Activated CD8-positive, alpha-beta memory T cell treated with anti-CD3 and anti-CD28 coated beads, Interleukin-2, amount 10 ng/mL, durations not matched to agents 7 days and 5 days (primary cell): ENCODE measurements around the gene TNS3. TPM values are rescaled to one million over a fixed set of nuclear protein-coding genes. Genes with fewer than 3 reads are reported as not detected.

ENCODE experiments used
- ATAC-seq: fragments of 150-1000 bp; cut with Tn5 transposase; one replicate; pipeline ENCODE4 v1.10.0; 2021; ENCODE audit warnings: moderate library complexity
- CTCF ChIA-PET: fragments of 350-600 bp; sonication (Branson Sonifier 250); formaldehyde crosslinking; loops from one replicate; lab custom pipeline; 2021; ENCODE audit warnings: antibody characterized with exemption; lab: Charles Lee
- DNase-seq: peaks from one replicate; pipeline ENCODE4 v3.0.0-alpha.2; 2020
- H3K27ac Mint-ChIP-seq: one replicate; pipeline ENCODE4 v1.8.0; 2021; ENCODE audit warnings: mild to moderate bottlenecking, mixed read lengths
- H3K27me3 Mint-ChIP-seq: one replicate; pipeline ENCODE4 v1.8.0; 2021; ENCODE audit warnings: mixed read lengths
- H3K36me3 Mint-ChIP-seq: one replicate; pipeline ENCODE4 v1.8.0; 2021; ENCODE audit warnings: mild to moderate bottlenecking, mixed read lengths
- H3K4me1 Mint-ChIP-seq: one replicate; pipeline ENCODE4 v1.8.0; 2021; ENCODE audit warnings: mixed read lengths
- H3K4me3 Mint-ChIP-seq: one replicate; pipeline ENCODE4 v1.8.0; 2021; ENCODE audit warnings: mild to moderate bottlenecking, moderate library complexity, mixed read lengths
- H3K9me3 Mint-ChIP-seq: one replicate; pipeline ENCODE4 v1.8.0; 2022; ENCODE audit warnings: low read depth, mixed read lengths
- total RNA-seq, 2 experiments: library from RNA; stranded (reverse); gene quantifications; one replicate each; pipeline ENCODE4 v1.2.3, GENCODE V29; 2021

TNS3 gene
- total RNA-seq, 2 experiments from 2014 or later, result 0.23 to 2.6 TPM

DNA sequence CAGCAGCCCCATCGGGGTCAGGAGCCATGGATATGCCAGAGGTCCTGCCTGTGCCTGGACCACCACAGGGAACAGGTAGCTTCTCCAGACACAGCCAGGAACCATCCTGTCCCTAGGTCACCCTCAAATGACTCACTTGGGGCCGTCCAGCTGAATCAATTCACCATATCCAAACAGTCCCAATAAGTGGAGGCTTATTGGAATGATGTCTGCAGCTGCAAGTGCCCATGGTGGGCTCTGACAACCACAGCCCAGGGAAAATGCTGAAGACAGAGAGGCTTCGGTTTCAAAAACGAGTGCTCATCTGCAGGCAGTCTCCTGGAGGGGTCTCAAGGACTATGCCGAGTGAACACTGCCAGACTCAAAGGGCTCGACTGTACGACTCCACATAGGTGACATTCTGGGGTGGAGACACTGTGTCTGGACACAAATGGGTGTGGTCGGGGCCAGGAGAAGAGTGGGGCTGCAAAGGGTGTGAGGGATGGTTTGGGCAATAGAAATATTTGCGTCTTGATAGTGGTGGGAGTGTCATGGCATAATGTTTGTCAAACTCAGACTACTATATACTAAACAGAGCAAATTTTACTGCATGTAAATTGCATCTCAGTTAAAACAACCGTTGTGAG, 204.8 kb downstream of the TNS3 start:
- Mint-ChIP-seq H3K4me1 (no peaks in the 10 kb centered on the region), H3K9me3 (no peaks in the 10 kb centered on the region), H3K27ac (no peak overlapping the region), H3K36me3 (no peaks in the 10 kb centered on the region), H3K27me3 (no peaks in the 10 kb centered on the region), H3K4me3 (no peak overlapping the region)
- ATAC-seq (no peak), DNase-seq (no peak)
- CTCF ChIA-PET, result no interaction called here

DNA sequence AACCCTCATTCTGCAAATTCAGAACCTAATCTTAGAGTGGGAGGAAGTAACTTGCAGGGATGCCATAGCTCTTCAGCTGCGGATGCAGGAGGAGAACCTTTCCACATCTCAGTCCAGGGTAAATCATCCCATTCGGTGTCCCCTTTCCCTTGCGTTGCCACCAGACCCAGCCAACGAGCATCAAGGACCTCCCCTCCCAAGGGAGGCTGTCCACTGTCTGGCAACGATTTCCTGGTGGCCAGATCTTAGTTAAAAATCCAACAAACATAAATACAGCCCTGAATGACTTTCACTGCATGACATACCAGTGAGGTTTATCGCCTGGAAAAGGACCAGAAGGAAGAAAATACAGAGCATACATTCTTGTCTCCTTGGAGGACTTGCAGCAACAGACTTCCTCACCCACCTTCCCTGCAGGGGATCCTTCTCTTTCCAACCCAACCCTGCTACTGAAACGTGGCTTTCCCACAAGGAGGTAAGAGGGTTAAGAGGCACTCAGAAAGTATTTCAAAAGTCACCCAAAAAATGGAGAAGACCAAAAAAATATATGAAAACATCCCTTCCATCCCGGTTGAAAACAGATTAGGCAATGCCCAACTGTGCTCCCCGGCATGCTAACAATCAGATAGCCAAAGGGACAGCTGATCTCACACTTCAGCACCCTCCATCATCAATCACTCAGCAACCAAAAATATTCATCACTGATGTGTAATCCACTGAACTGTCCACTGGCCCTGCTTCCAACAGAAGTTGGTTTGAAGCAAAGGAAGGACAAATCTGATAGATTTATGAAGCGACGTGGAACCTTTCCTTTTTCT, 206.6 kb downstream of the TNS3 start:
- DNase-seq, result no peak
- Mint-ChIP-seq H3K9me3 (no peaks in the 10 kb centered on the region), H3K4me3 (no peak overlapping the region), H3K4me1 (no peaks in the 10 kb centered on the region), H3K27ac (no peak overlapping the region), H3K27me3 (no peaks in the 10 kb centered on the region), H3K36me3 (no peaks in the 10 kb centered on the region)
- CTCF ChIA-PET, result no interaction called here
- ATAC-seq, result no peak

GRCh38 chr7:47374538-47374937, 207.4 kb downstream of the TNS3 start:
- Mint-ChIP-seq H3K27ac (no peak overlapping the region), H3K4me3 (no peak overlapping the region), H3K36me3 (no peaks in the 10 kb centered on the region), H3K4me1 (no peaks in the 10 kb centered on the region), H3K27me3 (no peaks in the 10 kb centered on the region), H3K9me3 (no peaks in the 10 kb centered on the region)
- no peak for ATAC-seq
- no peak for DNase-seq
- CTCF ChIA-PET, result no interaction called here

DNA sequence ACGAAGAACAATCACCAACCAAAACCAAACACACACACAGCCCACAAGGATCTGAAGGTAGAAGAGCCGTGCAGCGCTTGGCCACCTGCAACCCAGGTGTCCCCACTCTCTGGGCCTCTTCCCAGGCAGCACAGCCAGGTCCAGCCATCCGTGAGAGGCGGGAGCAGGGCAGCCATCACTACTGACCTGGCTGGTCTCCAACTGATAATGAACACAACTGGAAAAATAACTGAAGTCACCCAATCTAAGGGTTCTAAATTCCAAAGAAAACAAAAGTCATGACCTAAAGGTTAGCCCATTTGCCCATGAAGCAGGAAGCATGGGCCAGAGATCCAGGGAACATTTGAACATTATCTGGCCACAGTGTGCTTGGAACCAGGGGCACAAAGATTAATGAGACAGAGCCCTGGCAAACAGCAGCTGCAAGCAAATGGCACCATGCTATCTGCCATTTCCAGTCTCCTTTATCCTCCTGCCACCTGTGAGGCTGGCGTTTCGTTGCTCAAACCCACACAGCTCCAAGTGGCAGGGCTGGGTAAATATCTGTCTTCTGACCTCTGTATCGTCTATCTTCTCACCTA, 207.9 kb downstream of the TNS3 start:
- H3K27me3 Mint-ChIP-seq, result no peaks in the 10 kb centered on the region
- CTCF ChIA-PET, result no interaction called here
- no peak for DNase-seq
- no peaks in the 10 kb centered on the region for H3K4me1 Mint-ChIP-seq
- no peaks in the 10 kb centered on the region for H3K36me3 Mint-ChIP-seq
- ATAC-seq, result no peak
- no peak overlapping the region for H3K27ac Mint-ChIP-seq
- no peaks in the 10 kb centered on the region for H3K9me3 Mint-ChIP-seq
- no peak overlapping the region for H3K4me3 Mint-ChIP-seq

DNA sequence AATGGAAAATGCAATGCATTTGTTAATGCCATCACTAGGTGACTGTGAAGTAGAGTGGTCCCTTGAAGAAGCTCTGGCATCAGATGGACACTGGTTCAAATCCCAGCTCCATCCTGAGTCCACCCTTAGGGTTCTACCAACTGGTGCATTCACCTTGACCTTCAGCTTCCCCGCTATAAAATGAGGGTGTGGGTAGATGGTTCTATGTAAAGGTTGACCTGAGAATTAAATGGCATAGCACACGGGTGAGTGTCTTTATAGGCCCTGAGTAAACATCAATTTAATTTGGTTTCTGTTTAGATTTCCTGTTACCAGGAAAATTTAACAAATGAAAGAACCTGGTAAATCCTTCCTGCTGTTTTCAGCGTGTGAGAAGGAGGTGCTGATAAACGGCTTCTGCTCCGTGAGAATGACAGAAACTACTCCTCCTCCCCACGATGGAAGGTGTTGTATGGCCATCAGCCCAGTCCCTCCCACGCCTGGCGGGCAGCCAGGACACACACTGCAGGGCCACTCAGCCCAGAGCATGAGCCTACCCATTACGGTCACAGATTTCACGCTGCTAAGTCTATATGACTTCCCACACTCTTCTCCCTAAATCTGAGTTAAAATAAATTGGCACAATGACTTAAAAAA, 210.1 kb downstream of the TNS3 start:
- CTCF ChIA-PET, result no interaction called here
- ATAC-seq (no peak), DNase-seq (no peak)
- Mint-ChIP-seq H3K27me3 (no peaks in the 10 kb centered on the region), H3K4me1 (no peaks in the 10 kb centered on the region), H3K36me3 (no peaks in the 10 kb centered on the region), H3K27ac (no peak overlapping the region), H3K9me3 (no peaks in the 10 kb centered on the region), H3K4me3 (no peak overlapping the region)

- ATAC-seq (no peak), DNase-seq (no peak)
- Mint-ChIP-seq H3K9me3 (no peaks in the 10 kb centered on the region), H3K4me3 (no peak overlapping the region), H3K27ac (no peak overlapping the region), H3K4me1 (no peaks in the 10 kb centered on the region), H3K36me3 (no peaks in the 10 kb centered on the region), H3K27me3 (no peaks in the 10 kb centered on the region)
- CTCF ChIA-PET, result no interaction called here
Observed at GRCh38 chr7:47371317-47371716, 210.6 kb downstream of the TNS3 start.

- no peak overlapping the region for H3K4me3 Mint-ChIP-seq
- no peaks in the 10 kb centered on the region for H3K4me1 Mint-ChIP-seq
- H3K27ac Mint-ChIP-seq, result no peak overlapping the region
- no peaks in the 10 kb centered on the region for H3K27me3 Mint-ChIP-seq
- ATAC-seq, result no peak
- no peaks in the 10 kb centered on the region for H3K36me3 Mint-ChIP-seq
- no peaks in the 10 kb centered on the region for H3K9me3 Mint-ChIP-seq
- DNase-seq, result no peak
- CTCF ChIA-PET, result no interaction called here
Observed at GRCh38 chr7:47370461-47371042, 211.4 kb downstream of the TNS3 start.

DNA sequence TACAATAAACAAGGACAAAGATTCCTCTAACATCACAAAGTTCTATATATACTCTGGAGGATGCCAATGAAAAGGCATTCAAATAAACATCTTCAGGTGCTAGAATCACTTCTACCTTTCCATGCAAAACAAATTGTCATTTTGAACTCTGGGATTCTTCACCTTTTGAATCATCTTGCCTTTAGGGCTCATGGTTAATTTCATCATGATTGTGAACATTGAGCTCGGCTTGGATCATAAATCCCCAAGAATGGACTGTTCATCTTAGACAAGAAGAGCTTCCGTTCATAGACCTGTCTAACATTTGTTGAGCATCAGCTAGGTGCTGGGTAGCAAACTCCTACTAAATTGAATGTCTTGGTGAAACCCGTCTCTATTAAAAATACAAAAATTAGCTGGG, 212.2 kb downstream of the TNS3 start:
- CTCF ChIA-PET, result no interaction called here
- Mint-ChIP-seq H3K27ac (no peak overlapping the region), H3K9me3 (no peaks in the 10 kb centered on the region), H3K36me3 (no peaks in the 10 kb centered on the region), H3K4me1 (no peaks in the 10 kb centered on the region), H3K27me3 (no peaks in the 10 kb centered on the region), H3K4me3 (no peak overlapping the region)
- ATAC-seq (no peak), DNase-seq (no peak)

- no peak overlapping the region for H3K27ac Mint-ChIP-seq
Observed at GRCh38 chr7:47368190-47368812, 213.6 kb downstream of the TNS3 start.

GRCh38 chr7:47367369-47367768, 214.5 kb downstream of the TNS3 start:
- ATAC-seq (no peak), DNase-seq (no peak)
- Mint-ChIP-seq H3K4me1 (no peaks in the 10 kb centered on the region), H3K4me3 (no peak overlapping the region), H3K36me3 (no peaks in the 10 kb centered on the region), H3K27ac (no peak overlapping the region), H3K9me3 (no peaks in the 10 kb centered on the region), H3K27me3 (no peaks in the 10 kb centered on the region)
- CTCF ChIA-PET, result no interaction called here

More at GRCh38 chr7:47368190-47368812, 213.6 kb downstream of the TNS3 start:
- no peaks in the 10 kb centered on the region for H3K4me1 Mint-ChIP-seq
- CTCF ChIA-PET, result no interaction called here
- no peak for ATAC-seq
- no peak overlapping the region for H3K4me3 Mint-ChIP-seq
- H3K27me3 Mint-ChIP-seq, result no peaks in the 10 kb centered on the region
- no peaks in the 10 kb centered on the region for H3K36me3 Mint-ChIP-seq
- no peak for DNase-seq
- no peaks in the 10 kb centered on the region for H3K9me3 Mint-ChIP-seq

- Mint-ChIP-seq H3K4me3 (no peak overlapping the region), H3K27me3 (no peaks in the 10 kb centered on the region), H3K36me3 (no peaks in the 10 kb centered on the region), H3K27ac (no peak overlapping the region), H3K4me1 (no peaks in the 10 kb centered on the region), H3K9me3 (no peaks in the 10 kb centered on the region)
- CTCF ChIA-PET, result no interaction called here
- no peak for DNase-seq
- no peak for ATAC-seq
Observed at GRCh38 chr7:47366960-47367359, 215.0 kb downstream of the TNS3 start.

- H3K36me3 Mint-ChIP-seq, result no peaks in the 10 kb centered on the region
- H3K27me3 Mint-ChIP-seq, result no peaks in the 10 kb centered on the region
- no peaks in the 10 kb centered on the region for H3K9me3 Mint-ChIP-seq
- no peak for ATAC-seq
- H3K4me1 Mint-ChIP-seq, result peaks cover 2% of the 10 kb centered on the region
- CTCF ChIA-PET, result no interaction called here
- no peak overlapping the region for H3K4me3 Mint-ChIP-seq
- DNase-seq, result no peak
- H3K27ac Mint-ChIP-seq, result no peak overlapping the region
Observed at GRCh38 chr7:47366211-47366610, 215.7 kb downstream of the TNS3 start.

DNA sequence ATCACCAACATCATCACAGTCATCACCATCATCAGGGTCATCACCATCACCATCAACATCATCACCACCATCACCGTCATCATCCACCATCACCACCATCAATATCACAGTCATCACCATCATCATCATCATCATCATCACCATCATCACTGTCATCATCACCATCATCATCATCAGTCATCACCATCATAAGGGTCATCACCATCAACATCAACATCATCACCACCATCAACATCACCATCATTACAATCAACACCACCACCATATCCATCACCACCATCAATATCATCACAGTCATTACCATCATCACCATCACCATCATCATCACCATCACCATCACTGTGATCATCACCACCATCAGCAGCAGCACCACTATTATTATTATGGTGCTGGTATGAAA, 218.9 kb downstream of the TNS3 start:
- H3K36me3 Mint-ChIP-seq, result no peaks in the 10 kb centered on the region
- CTCF ChIA-PET, result no interaction called here
- ATAC-seq (no peak), DNase-seq (no peak)
- H3K4me1 Mint-ChIP-seq, result peaks cover 2% of the 10 kb centered on the region
- no peak overlapping the region for H3K4me3 Mint-ChIP-seq
- H3K27me3 Mint-ChIP-seq, result no peaks in the 10 kb centered on the region
- H3K9me3 Mint-ChIP-seq, result no peaks in the 10 kb centered on the region
- no peak overlapping the region for H3K27ac Mint-ChIP-seq
